Lower leg skin (tissue), 3 donors: ENCODE measurements around the gene RAB11A.

Experiments
- POLR2A ChIP-seq, 2 donors: fragments of 450-650 bp; IDR thresholded peaks; one replicate each; pipeline ENCODE4 v1.6.1; 2016 to 2017; ENCODE audit warnings: antibody characterized with exemption in 2 of 2, mild to moderate bottlenecking in 1 of 2, moderate library complexity in 1 of 2
- TF ChIP-seq, protein P1 (sequence below), 3 donors: fragments of 450-650 bp; IDR thresholded peaks; one replicate each; pipeline ENCODE4 v1.5.1; 2016; ENCODE audit warnings: antibody characterized with exemption in 3 of 3, mild to moderate bottlenecking in 3 of 3, moderate library complexity in 2 of 3

DNA sequence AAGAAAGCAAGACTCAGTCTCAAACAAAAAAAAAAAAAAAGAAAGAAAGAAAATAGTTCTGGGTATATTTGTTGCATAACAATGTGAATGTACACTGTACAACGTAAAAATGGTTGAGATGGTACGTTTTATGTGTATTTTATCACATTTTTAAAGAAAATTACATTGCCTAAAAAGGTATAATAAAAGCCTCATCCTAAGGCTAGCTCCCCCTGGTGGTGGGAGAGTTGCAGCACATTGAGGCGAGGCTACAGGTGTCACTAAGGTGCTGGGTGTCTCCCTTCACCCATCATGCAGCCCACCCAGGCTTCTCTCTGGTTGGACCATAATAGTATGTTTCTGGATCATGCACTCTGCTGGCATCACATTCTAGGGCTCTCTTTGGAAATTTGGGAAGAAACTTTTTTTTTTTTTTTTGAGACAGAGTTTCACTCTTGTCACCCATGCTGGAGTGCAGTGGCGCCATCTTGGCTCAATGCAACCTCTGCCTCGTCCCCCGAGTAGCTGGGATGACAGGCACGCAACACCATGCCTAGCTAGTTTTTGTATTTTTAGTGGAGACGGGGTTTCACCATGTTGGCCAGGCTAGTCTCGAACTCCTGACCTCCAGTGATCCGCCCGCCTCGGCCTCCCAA lies 12.4 kb upstream of the RAB11A start:
- TF ChIP-seq, protein P1, sequence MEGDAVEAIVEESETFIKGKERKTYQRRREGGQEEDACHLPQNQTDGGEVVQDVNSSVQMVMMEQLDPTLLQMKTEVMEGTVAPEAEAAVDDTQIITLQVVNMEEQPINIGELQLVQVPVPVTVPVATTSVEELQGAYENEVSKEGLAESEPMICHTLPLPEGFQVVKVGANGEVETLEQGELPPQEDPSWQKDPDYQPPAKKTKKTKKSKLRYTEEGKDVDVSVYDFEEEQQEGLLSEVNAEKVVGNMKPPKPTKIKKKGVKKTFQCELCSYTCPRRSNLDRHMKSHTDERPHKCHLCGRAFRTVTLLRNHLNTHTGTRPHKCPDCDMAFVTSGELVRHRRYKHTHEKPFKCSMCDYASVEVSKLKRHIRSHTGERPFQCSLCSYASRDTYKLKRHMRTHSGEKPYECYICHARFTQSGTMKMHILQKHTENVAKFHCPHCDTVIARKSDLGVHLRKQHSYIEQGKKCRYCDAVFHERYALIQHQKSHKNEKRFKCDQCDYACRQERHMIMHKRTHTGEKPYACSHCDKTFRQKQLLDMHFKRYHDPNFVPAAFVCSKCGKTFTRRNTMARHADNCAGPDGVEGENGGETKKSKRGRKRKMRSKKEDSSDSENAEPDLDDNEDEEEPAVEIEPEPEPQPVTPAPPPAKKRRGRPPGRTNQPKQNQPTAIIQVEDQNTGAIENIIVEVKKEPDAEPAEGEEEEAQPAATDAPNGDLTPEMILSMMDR (IDR thresholded peaks at IDR 0.05), result no peak
- TF ChIP-seq POLR2A (IDR thresholded peaks at IDR 0.05), result no peak
